HG03432 (cell line): ENCODE results near the gene HSPA12B.

ENCODE experiments used
- ATAC-seq: cut with Tn5 transposase; IDR thresholded peaks from one replicate; pipeline ENCODE4 v1.9.1; 2021; ENCODE audit warnings: mild to moderate bottlenecking, moderate library complexity; ENCODE audit not compliant: unreplicated experiment

The HSPA12B gene

GRCh38 chr20:3800878-3801260 is 68.4 kb downstream of the HSPA12B start:
- ATAC-seq, result no peak

- ATAC-seq, result no peak
These were observed 68.8 kb downstream of the HSPA12B start for GRCh38 chr20:3801299-3801698.

GRCh38 chr20:3801846-3802245 is 69.4 kb downstream of the HSPA12B start:
- ATAC-seq, result no peak
